ENCODE measurements around the gene TADA3.

TADA3 gene

DNA sequence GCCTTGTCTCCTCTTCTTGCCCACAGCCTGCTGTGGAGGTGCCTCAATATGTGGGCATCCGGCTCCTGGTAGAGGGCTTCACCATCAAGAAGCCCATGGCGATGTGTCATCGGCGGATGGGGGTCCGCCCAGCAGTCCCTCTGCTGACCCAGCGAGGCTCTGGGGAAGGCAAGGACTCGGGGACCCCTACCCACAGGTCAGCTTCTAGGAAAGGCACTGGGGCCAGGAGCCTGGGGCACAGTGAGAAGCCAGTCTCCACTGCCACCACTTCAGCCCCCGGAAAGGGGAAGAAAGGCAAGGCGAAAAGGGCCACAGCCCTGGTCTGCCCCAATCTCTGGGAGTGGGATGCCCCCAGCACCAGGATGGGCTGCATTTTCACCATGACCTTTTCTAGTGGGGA, 40.8 kb upstream of the TADA3 start:
- Histone ChIP-seq H3K4me3 (ENCODE audit: low read depth, low read length) (no peak overlapping the region), H3K27me3 (ENCODE audit: insufficient read depth, low read depth, severe bottlenecking) (no peaks in the 10 kb centered on the region), H3K36me3 (peaks cover 22% of the 10 kb centered on the region), H3K9me3 (ENCODE audit: severe bottlenecking) (no peaks in the 10 kb centered on the region), H3K27ac (no peak overlapping the region)
- TF ChIP-seq, protein P1, sequence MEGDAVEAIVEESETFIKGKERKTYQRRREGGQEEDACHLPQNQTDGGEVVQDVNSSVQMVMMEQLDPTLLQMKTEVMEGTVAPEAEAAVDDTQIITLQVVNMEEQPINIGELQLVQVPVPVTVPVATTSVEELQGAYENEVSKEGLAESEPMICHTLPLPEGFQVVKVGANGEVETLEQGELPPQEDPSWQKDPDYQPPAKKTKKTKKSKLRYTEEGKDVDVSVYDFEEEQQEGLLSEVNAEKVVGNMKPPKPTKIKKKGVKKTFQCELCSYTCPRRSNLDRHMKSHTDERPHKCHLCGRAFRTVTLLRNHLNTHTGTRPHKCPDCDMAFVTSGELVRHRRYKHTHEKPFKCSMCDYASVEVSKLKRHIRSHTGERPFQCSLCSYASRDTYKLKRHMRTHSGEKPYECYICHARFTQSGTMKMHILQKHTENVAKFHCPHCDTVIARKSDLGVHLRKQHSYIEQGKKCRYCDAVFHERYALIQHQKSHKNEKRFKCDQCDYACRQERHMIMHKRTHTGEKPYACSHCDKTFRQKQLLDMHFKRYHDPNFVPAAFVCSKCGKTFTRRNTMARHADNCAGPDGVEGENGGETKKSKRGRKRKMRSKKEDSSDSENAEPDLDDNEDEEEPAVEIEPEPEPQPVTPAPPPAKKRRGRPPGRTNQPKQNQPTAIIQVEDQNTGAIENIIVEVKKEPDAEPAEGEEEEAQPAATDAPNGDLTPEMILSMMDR (IDR thresholded peaks at IDR 0.05; ENCODE audit: low read depth, low read length) = no peak
- no peak for DNase-seq

DNA sequence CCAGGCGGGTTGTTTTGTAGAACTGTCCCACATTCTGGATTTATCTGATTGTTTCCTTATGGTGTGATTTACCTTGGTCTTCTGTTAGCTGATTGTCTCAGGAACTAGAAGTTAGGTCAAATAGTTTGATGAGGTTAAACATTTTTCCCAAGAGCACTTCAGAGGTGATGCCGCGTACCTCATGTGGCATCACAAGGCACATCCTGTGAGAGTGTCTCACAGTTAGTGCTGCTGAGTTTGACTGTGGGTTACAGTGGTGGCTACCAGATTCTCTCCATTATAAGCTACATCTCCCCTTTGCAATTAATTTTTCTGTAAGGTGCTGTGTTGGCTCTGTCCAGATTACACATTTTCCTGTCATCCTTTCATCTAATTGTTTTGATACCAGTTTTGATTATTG, 39.0 kb upstream of the TADA3 start:
- DNase-seq = no peak
- no peak overlapping the region for H3K27ac ChIP-seq
- TF ChIP-seq, protein P1 (IDR thresholded peaks at IDR 0.05; ENCODE audit: low read depth, low read length) = no peak
- no peak overlapping the region for H3K4me3 ChIP-seq (ENCODE audit: low read depth, low read length)
- no peaks in the 10 kb centered on the region for H3K9me3 ChIP-seq (ENCODE audit: severe bottlenecking)
- peaks cover 25% of the 10 kb centered on the region for H3K36me3 ChIP-seq
- H3K27me3 ChIP-seq (ENCODE audit: insufficient read depth, low read depth, severe bottlenecking) = no peaks in the 10 kb centered on the region

DNA sequence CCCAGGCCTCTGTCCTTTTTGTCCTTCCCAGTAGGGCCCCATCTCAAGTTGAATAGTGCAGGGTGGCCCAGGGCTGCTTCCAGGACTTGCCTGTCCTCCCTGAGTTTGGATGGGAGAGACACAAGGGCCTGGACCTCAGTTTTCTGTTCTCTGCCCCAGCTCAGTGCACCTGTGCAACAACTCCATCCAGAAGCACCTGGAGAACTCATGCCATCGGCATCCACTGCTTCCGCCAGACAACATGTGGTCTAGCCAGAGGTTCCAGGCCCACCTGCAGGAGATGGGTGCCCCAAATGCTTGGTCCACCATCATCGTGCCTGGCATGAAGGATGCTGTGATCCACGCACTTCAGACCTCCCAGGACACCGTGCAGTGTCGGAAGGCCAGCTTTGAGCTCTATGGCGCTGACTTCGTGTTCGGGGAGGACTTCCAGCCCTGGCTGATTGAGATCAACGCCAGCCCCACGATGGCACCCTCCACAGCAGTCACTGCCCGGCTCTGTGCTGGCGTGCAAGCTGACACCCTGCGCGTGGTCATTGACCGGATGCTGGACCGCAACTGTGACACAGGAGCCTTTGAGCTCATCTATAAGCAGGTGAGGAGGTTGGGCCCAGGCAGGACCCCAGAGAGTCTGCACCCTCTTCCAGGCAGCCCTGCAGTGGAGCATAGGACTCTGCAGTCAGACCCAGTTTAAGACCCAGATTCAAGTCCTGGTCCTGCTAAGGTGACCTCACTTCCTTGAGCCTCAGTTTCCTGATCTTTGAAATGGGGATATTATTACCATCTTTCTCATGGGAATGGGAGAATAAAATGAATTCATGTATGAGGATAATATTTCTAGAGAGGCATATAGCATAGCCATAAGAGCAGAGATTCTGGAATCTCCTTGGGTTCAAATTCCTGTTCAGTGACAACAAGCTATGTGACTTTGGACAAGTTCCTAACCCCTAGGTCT, 36.8 kb upstream of the TADA3 start:
- Histone ChIP-seq H3K9me3 (ENCODE audit: severe bottlenecking) (no peaks in the 10 kb centered on the region), H3K27me3 (ENCODE audit: insufficient read depth, low read depth, severe bottlenecking) (no peaks in the 10 kb centered on the region), H3K4me3 (ENCODE audit: low read depth, low read length) (no peak overlapping the region), H3K36me3 (peaks cover 18% of the 10 kb centered on the region), H3K27ac (no peak overlapping the region)
- TF ChIP-seq, protein P1 (IDR thresholded peaks at IDR 0.05; ENCODE audit: low read depth, low read length) = no peak
- no peak for DNase-seq

DNA sequence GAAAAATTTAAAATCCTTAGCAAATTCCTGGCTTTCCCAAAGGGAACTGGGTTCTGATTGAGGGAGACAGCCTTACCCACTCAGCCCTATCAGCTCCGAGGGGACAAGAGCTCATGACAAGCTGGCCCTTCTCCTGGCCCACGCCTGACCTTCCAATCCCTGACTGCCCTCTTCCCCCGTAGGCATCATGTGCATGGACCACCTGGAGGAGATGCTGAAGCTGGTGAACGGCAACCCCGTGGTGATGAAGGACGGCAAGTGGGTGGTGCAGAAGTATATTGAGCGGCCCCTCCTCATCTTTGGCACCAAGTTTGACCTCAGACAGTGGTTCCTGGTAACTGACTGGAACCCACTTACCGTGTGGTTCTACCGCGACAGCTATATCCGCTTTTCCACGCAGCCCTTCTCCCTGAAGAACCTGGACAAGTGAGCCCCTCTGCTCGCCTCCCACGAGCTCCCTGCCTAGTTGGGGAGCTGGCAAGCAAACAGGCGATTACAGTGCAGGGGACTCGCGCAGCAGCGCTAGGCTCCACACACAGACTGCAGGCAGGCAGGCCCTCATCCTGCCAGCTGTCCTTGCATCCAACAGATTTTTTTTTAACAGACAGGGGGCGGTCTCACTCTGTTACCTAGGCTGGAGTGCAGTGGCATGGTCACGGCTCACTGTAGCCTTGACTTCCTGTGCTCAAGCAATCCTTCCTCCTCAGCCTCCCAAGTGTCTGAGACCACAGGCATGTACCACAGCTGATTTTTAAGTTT, 34.7 kb upstream of the TADA3 start:
- TF ChIP-seq, protein P1 (IDR thresholded peaks at IDR 0.05; ENCODE audit: low read depth, low read length) = peak; percentile 68
- Histone ChIP-seq H3K36me3 (peaks cover 18% of the 10 kb centered on the region), H3K4me3 (ENCODE audit: low read depth, low read length) (no peak overlapping the region), H3K27ac (peak overlapping the region; percentile 19; the same call in 1 of the 2 replicates), H3K9me3 (ENCODE audit: severe bottlenecking) (no peaks in the 10 kb centered on the region), H3K27me3 (ENCODE audit: insufficient read depth, low read depth, severe bottlenecking) (no peaks in the 10 kb centered on the region)
- DNase-seq = peak; percentile 61

DNA sequence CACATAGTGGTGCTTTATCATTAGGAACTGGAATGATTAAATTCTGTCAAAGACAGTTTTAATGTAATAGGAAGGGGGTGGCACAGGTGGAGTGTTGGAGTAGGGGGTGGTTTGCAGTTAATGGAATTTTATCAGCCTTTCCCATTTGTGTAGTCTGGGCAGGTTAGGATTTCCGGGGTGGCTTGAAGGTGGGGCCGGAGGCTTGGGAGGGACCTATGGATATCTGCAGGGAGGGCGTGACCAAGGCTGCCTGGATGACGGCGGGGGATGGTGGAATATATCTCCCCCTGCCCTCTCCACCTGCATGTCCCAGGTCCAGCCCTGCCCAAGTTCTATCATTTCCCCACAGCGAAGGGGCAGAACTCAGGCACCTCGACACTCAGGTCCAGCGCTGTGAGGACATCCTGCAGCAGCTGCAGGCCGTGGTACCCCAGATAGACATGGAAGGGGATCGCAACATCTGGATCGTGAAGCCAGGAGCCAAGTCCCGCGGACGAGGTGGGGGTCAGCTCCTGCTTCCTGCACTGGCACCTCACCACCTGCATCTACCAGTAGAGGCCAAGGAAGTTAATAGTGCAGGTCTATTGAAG, 33.3 kb upstream of the TADA3 start:
- no peak for DNase-seq
- H3K27ac ChIP-seq = no peak overlapping the region
- H3K36me3 ChIP-seq = peaks cover 18% of the 10 kb centered on the region
- H3K4me3 ChIP-seq (ENCODE audit: low read depth, low read length) = no peak overlapping the region
- H3K9me3 ChIP-seq (ENCODE audit: severe bottlenecking) = no peaks in the 10 kb centered on the region
- TF ChIP-seq, protein P1 (IDR thresholded peaks at IDR 0.05; ENCODE audit: low read depth, low read length) = no peak
- no peaks in the 10 kb centered on the region for H3K27me3 ChIP-seq (ENCODE audit: insufficient read depth, low read depth, severe bottlenecking)

Measured in WERI-Rb-1 (cell line).